SK-N-MC (cell line): Measurements from ENCODE around the gene PUS7.

ENCODE experiments used
- EZH2 ChIP-seq: fragments of 200-600 bp; sonication (generic); IDR thresholded peaks from one replicate; pipeline ENCODE4 v1.6.1; 2017; ENCODE audit warnings: antibody characterized with exemption
- FOXP2 ChIP-seq: optimal IDR thresholded peaks from 2 replicates; pipeline ENCODE3; 2011; ENCODE audit warnings: mild to moderate bottlenecking, moderate library complexity; ENCODE audit not compliant: insufficient read depth; ENCODE audit errors: extremely low read length, control extremely low read depth

- TF ChIP-seq EZH2 = no peak
- no peak for TF ChIP-seq FOXP2
Observed at GRCh38 chr7:105512926-105513526, 9.0 kb downstream of the PUS7 start.
